ENCODE measurements around the gene TEX12.

GRCh38 chr11:112176077-112176476, 8.9 kb downstream of the TEX12 start:
- no peak for TF ChIP-seq CTCF (IDR thresholded peaks at IDR 0.05)
- no peak for TF ChIP-seq POLR2A (IDR thresholded peaks at IDR 0.05)

Data from adrenal gland (tissue), 5 donors.